GM21515 (cell line): ENCODE results near the gene KLHL17.
"Not testable (repeated sequence)": the region's sequence is repeated elsewhere in the genome, so short reads cannot be mapped to it uniquely, and the experiment has no call there.

Experiments
- ATAC-seq: cut with Tn5 transposase; IDR thresholded peaks from one replicate; pipeline ENCODE4 v1.9.1; 2021; ENCODE audit not compliant: unreplicated experiment

Gene KLHL17

DNA sequence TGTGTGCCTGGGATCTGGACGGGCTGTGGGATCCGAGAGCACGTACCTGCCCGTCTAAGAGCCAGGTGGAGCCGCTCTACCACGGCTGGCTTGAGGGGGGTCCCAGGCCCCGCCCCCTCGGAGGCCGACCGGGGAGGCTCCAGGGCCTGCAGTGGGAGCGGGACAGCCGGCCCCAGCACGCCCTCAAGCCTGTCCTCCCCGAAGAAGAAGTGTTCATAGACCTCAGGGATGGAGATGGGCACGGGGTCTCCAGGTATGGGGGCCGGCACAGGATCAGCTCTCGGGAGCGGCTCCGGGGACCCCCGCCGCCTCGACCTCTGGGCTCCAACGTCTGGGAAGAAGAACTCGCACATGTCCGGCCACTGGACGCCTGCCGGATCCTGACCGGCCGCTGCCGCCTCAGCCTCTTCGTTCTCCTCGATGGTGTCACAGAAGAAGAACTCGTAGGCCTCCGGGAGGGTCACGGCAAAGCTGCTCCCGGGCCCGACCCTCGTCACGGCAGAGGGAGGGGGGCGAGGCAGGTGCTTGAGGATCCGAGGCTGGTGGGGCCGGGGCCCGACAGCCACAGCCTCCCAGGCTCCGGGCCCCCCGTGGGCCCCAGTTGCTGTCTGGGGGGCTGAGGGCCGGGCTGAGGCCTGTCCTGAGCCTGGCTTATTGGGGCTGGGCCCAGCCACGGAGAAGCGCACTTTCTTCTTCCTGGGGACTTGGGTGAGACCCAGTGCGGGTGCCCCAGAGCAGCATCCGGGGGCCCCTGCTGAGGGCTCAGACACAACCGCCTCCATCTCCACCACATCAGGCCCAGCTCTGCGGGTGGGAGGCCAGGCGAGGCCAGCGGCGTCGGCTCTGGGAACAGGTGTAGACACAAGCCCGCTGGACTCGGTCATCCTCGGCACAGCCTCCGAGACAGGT lies 18.7 kb downstream of the KLHL17 start:
- ATAC-seq, result no peak

DNA sequence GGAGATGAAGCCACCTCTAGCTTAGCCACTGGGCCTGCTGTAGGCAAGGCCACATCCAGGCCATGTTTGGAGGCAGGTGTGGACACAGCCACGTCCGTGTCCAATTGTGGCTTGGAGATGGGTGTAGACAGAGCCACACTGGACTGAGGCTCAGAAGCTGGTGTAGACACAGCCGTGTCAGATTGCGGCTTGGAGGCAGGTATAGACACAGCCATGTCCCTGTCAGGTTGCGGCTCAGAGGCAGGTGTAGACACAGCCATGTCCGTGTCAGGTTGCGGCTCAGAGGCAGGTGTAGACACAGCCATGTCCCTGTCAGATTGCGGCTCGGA lies 19.3 kb downstream of the KLHL17 start:
- ATAC-seq, result no peak

DNA sequence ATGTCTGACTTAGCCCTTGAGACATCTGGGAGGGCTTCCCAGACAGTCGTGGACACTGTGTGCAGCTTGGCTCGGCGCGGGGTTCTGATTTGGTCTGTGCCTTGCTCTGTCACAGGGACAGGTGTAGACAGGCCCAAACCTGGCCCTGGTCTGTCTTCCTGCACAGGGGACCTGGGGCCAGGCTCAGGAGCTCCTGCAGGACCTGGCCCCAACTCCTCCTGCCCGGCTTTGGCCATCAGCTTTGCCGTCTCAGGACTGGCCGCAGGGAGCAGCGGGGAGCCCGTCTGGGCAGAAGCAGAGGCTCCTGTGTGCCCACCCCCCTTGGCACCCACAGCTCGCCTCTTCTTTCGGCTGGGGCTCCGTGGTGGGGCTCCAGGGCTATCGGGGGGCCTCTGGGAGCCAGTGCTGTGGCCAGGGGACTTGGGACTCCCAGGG lies 19.8 kb downstream of the KLHL17 start:
- no peak for ATAC-seq

DNA sequence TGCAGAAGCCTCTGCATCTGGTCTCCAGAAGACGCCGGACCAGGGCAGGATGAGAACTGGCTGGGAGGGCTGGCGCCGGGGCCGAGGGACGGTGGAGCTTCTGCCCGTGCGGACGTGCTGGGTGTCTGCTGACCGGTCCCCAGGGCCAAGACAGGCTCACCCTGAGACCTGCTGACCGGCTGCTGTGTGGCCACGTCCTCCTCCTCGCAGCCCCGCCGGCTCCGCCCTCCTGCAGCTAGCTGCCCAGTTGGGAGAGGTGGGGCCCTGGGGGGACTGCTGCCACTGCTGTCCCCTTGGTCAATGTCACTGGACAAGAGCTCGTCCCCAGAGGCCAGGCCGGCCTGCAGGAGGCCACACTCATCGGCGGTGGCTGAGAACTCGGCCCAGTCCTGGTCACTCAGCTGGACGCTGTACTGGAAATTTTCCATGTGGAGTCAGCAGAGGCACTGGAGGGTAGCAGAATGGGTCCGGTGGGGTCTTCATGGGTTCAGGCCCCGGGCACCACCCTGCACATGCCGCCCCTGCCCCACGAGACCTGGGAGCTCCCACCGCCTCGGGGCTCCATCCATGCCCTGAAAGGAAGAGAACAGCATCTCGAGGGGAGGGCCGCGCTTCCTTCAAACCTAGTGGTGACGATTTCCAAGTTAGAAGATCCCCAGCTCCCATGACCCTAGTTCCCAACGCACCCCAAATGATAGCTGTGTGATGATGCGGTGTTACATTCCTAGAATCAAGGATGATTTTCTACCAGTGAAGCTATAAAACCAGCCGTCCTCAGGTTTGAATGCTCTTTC lies 20.4 kb downstream of the KLHL17 start:
- no peak for ATAC-seq

DNA sequence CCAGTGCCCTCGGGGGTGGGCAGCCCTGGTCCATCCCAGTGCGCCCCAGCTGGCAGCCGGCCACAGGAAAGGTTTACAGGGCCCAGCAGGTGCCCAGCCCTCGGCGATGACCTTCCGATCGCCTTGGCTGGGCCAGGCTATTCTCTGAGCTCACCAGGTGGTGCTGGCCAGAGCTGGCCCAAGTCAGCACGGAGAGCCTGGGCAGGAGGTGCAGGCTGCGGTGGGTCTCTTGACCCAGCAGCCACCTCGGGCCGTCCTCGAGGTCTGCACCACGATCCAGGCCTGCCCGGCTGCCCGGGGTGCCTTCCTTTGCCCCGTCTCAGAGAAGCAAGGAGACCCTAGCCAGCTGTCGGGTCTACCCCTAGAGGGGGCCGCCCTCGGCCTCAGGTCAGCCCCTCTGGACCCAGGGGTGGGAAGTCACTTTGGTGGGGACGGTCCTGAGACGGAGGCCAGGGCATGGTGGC lies 21.1 kb downstream of the KLHL17 start:
- no peak for ATAC-seq

DNA sequence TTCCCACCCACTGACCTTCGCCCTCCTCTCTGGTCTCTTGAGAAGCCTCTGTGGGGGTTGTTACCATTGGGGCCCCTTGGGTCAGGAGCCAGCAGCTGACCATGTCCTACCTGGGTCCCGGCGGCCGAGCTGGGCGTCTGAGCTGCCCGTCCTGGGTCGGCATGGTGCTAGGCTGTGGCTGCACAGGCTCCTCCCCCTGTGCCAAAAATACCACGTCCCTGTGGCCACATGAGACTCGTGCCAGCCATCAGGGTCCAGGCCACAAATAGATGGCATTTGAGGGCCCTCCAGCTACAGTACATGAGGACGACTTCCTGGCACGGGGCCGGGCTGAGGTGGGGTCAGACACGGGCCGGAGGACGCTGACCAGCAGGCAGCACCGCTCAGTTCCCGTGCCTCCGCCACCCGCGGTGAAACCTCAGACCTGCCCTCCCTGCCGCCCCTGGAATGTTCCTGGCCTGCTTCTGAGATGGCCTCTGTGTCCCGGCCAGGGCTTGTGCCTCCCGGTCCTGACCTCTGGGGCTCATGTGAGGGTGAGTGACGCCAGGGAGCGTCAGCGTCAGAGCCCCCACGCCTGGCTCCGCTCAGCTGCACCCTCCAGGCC lies 21.7 kb downstream of the KLHL17 start, which contains the start of gene PERM1:
Gene PERM1, minus strand, starts transcription at position 139 of the 604 bp plus-strand sequence. CDS start 1,064 bp downstream, outside the sequence.
- ATAC-seq, result no peak

DNA sequence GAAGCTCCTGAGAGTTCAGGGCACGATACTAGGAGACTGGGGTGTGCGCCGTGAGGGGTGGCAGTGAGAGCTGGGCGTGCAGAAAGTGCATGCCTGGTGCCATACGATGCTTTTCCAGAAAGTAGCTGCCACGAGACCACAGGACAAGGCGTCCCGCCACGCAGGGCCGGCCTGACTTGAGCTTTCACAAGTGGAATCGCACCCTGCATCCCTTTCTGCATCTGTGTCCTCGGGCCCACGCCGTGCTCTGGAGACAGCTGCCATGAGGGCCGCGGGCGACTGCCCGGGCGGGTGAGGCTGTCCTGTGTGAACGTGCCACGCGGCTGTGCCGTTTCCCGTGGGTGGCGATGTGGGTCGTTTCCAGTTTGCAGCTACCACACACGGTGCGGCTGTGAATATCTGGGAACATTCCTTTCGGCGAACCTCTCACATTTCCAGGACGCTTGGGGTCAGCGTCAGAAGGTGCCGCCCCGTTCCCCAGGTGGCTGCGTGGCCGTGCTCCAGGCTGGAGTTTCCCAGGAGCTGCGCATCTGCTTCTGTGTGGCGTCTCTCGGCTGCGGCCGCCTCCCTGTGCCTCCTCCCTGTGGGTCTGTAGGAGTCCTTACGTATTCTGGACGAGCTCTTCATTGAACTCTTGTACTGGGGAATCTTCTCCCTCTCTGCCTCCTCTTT lies 22.5 kb downstream of the KLHL17 start:
- no peak for ATAC-seq

DNA sequence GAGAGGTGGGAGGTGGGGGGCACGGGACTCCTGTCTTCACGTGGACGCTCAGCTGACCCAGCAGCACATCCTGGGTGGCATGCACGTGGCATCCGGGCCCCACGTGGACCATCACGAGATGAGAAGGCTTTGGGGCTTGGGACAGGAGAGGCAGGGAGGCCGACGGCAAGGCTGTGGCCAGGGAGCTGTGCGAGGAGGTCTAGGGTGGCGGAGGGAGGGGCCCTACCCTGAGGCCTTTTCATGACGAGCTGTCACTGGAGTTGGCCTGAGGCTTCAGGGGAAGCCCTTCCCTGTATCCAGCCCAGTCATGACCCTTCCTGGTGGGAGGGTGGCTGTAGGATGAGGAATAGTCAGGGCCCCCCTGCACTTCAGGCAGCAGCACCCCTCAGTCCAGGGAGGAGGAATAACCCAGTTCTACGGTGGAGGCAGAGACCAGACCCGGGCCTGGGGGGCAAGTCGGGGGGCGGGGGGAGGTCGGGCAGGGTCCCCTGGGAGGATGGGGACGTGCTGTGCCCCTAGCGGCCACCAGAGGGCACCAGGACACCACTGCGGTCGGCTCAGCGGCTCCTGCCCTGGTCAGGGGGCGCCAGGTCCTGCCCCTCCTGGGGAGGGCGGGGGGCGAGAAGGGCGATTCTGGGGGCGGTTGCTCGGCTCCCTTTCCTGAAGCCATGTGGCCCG lies 23.6 kb downstream of the KLHL17 start:
- ATAC-seq, result no peak

DNA sequence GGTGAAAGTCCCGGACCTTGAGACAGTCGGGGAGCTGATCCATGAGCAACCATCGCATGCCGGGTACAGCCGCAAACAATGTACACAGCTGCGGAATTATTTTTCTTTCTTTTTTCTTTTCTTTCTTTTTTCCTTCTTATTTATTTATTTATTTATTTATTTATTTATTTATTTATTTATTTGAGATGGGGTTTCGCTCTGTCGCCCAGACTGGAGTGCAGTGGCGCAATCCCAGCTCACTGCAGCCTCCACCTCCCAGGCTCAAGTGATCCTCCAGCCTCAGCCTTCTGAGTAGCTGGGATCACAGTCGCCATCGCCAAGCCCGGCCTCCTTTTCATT lies 24.1 kb downstream of the KLHL17 start:
- ATAC-seq, result no peak

DNA sequence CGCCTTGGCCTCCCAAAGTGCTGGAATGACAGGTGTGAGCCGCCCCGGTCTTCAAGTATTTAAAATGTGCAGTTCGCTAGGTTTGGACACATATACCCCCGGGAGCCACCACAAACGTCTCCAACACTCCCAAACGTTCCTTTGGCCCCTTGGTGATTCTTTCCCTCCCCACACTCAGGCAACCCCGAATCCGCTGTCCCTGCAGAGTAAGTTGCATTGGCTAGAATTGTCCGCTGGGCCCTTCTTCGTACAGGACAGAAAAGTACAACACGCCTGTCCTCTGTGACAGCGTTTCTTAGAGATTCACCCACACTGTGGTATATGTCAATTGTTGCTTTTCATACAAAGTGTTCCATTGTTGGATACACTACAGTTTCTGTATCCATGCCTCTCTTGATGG lies 24.7 kb downstream of the KLHL17 start:
- ATAC-seq, result no peak

DNA sequence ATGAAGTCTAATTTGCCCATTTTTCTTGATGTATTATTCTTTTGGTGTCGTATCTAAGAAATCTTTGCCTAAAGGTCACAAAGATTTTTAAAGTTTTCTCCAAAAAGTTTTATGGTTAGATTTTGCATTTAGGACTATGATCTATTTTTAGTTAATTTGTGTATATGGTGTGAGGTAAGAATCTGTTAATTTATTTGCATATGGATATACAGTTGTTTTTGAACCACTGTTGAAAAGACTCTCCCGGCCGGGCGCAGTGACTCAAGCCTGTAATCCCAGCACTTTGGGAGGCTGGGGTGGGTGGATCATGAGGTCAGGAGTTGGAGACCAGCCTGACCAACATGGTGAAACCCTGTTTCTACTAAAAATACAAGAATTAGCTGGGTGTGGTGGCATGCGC lies 27.7 kb downstream of the KLHL17 start:
- ATAC-seq, result not testable (repeated sequence)

DNA sequence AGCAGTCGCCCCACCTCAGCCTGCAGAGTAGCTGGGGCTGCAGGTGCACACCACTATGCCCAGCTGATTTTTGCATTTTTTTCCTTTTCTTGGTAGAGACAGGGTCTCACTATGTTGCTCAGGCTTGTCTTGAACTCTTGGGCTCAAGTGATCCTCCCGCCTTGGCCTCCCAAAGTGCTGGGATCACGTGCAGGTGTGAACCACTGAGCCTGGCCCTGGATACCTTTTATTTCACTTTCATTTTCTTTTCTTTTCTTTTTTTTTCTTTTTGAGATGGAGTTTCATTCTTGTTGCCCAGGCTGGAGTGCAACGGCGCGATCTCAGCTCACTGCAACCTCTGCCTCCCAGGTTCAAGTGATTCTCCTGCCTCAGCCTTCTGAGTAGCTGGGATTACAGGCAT lies 30.9 kb downstream of the KLHL17 start:
- ATAC-seq, result not testable (repeated sequence)

DNA sequence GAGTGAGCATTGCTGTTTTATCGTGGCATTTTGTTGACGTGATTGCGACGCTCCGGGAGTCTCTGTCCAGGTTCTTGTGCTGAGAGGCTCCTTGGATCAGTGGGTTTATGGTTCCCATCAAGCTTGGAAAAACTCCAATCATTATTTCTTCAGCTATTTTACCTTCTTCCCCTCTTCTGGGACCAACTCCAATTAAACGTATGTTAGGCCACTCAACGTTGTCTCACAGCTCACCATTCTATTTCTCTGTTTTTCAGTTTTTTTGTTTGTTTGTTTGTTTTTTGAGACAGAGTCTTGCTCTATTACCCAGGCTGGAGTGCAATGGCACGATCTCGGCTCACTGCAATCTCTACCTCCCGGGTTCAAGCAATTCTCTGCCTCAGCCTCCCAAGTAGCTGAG lies 31.5 kb downstream of the KLHL17 start:
- no peak for ATAC-seq

DNA sequence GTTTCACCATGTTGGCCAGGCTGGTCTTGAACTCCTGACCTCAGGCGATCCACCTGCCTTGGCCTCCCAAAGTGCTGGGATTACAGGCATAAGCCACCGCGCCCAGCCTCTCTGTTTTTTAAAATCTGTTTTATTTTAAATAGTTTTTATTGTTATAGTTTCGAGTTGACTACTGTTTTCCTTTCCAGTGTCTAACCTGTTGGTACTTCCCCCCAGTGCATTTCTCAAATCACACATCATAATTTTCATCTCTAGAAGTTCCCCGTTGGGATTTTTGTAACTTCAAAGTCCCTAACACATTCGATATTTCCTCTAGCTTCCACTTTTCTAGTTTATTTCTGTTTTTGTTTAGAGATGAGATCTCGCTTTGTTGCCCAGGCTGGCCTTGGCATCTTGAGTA lies 32.0 kb downstream of the KLHL17 start:
- ATAC-seq, result no peak

DNA sequence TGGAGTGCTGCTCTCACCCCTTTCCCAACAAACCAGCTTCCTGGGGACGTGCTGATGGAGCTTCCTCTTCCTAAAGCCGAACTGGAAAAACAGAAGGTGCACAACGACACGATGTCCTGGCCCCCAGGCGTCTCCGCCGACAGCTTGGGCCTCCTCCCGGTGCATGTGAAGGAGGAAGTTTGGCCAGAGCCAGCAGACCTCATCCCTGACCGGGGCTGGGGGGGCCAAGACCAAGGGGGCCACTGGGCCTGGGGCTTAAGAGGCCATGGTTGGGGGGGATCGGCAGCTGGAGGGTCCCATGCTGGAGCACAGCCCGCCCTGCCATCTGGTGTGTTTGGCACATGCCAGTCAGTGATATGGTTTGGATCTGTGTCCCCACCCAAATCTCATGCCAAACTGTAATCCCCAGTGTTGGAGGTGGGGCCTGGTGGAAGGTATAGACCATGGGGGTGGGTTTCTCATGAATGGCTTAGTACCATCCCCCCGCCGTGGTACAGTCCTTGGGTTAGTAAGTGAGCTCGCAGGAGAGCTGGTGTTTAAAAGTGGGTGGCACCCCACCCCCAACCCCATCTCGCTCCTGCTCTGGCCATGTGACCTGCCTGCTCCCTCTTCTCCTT lies 33.1 kb downstream of the KLHL17 start:
- ATAC-seq, result no peak

DNA sequence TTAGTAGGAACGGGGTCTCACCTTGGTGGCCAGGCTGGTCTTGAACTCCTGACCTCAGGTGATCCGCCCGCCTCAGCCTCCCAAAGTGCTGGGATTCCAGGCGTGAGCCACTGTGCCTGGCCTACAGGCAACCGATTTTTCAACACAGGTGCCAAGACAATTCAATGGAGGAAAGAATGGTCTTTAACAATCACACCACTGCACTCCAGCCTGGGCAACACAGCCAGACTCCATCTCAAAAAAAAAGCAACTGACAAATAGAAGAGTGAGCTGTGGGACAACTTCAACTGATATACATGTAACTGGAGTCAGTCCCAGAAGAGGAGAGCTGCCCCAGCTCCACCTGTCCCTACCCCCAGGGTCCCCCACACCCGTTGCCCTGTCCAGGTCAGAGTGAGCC lies 34.2 kb downstream of the KLHL17 start:
- ATAC-seq, result not testable (repeated sequence)

DNA sequence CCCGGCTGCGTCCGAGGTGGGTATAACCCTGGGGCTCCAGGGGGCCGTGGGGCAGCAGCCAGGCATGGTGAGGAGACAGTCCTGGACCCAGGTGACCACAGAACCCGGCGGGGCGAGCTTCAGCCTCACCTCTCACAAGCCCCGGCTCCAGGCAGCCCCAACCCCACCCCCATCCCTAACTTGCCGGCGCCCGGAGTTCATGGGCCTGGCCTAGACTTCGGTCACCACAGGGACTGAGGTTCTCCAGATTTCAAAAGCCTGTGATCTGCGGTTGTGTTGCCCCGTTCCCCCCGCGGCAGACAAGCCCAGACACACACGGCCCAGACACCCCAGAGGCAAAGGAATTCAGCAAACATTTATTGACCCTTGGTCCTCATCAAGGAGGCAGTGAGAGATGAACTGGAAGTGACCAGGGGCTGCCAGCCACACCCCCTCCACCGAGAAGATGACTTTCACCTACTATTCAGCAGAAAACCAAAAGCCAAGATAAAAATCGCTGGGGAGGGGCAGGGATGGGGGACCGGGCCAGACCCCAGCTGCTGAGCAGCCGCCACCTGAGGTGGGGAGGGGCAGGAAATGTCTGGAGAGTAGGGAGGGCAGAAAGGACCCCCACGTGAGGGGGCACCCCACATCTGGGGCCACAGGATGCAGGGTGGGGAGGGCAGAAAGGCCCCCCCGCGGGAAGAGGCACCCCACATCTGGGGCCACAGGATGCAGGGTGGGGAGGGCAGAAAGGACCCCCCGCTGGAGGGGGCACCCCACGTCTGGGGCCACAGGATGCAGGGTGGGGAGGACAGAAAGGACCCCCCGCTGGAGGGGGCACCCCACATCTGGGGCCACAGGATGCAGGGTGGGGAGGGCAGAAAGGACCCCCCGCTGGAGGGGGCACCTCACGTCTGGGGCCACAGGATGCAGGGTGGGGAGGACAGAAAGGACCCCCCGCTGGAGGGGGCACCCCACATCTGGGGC lies 35.6 kb downstream of the KLHL17 start:
- ATAC-seq, result no peak

DNA sequence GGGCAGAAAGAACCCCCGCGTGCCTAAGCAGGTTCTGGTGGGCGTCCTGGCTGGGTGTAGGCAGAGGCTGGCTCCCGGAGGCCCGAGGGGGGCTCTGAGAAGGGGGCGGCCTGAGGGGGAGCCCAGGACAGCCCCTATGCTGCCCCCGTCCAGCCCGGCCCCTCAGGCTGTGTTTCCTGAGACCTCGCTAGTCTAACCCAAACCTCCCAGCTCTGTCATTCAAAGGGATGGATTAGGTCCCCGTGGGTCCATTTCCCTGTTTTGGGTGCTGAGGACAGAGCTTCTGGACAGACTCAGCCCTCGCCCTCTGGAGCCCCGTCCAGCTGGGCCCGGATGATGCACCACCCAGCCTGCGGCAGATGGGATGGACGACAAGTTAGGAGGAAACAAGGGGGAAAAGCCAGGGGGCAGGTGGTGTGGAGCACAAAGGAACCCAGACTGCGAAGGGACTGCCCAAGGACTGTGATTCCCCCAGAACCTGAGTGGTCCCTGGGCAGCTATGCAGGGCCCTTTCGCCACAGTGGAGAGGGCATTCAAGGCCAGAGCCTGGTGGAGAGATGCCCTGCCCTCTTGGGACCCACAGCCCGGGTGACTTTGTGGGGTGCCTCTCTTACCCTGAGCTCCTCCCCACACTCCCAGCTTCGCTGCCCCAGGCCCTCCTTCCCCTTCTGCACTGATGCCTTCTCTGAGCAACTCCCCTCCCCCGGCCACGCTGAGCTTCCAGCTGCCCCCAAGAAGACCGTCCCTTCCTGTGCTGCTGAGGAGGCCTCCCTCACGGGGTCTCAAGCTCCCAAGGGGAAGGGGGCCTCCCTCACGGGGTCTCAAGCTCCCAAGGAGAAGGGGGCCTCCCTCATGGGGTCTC lies 36.7 kb downstream of the KLHL17 start:
- ATAC-seq, result no peak
